ENCODE results near the gene PDGFRB.

DNA sequence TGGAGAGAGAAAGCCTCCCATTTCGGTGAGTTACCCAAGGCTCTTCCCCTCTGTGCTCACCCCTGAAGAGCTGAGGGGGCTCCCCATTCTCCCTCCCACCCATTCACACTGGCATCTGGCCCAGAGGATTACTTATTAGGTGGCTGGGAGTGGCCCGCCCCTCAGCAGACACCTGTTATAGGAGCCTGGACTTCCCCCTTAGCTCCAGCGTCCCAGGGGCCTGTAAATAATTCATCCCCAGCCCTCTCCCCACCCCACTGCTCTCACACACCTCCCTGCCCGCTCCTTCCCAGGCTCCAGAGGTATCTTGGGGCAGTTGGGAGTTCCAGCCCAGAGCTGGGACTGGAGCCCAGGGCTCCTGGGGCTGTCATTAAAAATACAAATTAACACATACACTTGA lies 22.6 kb upstream of the PDGFRB start:
- TF ChIP-seq, protein P1, sequence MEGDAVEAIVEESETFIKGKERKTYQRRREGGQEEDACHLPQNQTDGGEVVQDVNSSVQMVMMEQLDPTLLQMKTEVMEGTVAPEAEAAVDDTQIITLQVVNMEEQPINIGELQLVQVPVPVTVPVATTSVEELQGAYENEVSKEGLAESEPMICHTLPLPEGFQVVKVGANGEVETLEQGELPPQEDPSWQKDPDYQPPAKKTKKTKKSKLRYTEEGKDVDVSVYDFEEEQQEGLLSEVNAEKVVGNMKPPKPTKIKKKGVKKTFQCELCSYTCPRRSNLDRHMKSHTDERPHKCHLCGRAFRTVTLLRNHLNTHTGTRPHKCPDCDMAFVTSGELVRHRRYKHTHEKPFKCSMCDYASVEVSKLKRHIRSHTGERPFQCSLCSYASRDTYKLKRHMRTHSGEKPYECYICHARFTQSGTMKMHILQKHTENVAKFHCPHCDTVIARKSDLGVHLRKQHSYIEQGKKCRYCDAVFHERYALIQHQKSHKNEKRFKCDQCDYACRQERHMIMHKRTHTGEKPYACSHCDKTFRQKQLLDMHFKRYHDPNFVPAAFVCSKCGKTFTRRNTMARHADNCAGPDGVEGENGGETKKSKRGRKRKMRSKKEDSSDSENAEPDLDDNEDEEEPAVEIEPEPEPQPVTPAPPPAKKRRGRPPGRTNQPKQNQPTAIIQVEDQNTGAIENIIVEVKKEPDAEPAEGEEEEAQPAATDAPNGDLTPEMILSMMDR (IDR thresholded peaks at IDR 0.05), result no peak
- no peak for TF ChIP-seq EP300 (IDR thresholded peaks at IDR 0.05)
